ENCODE results near the gene ANAPC15. TPM values are rescaled to one million over a fixed set of nuclear protein-coding genes. Genes with fewer than 3 reads are reported as not detected.

ANAPC15 gene
- total RNA-seq, 6 donors from 2014 or later: 12.8 to 39.1 (median 29.5) TPM

DNA sequence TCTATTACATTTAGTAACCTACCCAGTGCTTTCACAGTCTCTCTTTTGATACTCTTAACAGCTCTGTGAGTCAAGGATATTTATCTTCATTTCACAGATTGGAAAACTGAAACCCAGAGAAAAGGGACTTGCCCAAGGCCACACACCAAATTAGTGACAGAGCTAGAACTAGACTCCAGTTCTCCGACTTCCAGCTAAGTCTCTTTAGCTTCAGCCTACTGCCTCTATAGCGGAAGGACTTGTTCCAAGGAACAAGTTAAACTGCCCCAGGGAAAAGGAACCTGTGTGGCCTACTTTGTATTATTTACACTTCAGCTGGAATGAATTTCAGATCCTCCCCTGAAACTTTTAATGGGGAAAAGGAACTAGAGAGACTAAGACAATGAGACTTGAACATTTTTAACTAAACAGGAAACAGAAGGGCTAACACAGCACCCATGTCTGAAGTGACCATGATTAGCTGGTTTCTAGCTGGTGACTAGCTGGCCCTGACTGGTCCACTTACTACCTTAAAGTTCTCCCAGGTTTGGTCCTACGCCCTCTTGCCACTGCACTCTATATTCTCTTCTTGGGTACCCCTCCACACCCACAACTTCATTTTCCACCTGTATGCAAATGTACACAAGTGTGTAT, 30.6 kb downstream of the ANAPC15 start:
- no peak for DNase-seq
- peak overlapping the region; percentile 87 to 94 (median 91) for H3K27ac ChIP-seq
- no peak overlapping the region for H3K4me3 ChIP-seq
- H3K36me3 ChIP-seq: no peaks in the 10 kb centered on the region
- WGBS, 2 donors: 76% methylated on average over 3 of the region's 3 CpGs
- H3K4me1 ChIP-seq: peaks cover 29 to 33% (median 31%) of the 10 kb centered on the region in 4 donors
- ATAC-seq (ENCODE audit: low FRiP score in 2 of 2): no peak
- TF ChIP-seq EP300 (IDR thresholded peaks at IDR 0.05): no peak
- TF ChIP-seq, protein P1, sequence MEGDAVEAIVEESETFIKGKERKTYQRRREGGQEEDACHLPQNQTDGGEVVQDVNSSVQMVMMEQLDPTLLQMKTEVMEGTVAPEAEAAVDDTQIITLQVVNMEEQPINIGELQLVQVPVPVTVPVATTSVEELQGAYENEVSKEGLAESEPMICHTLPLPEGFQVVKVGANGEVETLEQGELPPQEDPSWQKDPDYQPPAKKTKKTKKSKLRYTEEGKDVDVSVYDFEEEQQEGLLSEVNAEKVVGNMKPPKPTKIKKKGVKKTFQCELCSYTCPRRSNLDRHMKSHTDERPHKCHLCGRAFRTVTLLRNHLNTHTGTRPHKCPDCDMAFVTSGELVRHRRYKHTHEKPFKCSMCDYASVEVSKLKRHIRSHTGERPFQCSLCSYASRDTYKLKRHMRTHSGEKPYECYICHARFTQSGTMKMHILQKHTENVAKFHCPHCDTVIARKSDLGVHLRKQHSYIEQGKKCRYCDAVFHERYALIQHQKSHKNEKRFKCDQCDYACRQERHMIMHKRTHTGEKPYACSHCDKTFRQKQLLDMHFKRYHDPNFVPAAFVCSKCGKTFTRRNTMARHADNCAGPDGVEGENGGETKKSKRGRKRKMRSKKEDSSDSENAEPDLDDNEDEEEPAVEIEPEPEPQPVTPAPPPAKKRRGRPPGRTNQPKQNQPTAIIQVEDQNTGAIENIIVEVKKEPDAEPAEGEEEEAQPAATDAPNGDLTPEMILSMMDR (IDR thresholded peaks at IDR 0.05): no peak
- TF ChIP-seq POLR2A (IDR thresholded peaks at IDR 0.05): no peak
- TF ChIP-seq POLR2AphosphoS5 (IDR thresholded peaks at IDR 0.05): no peak
- no peaks in the 10 kb centered on the region for H3K9me3 ChIP-seq
- no peaks in the 10 kb centered on the region for H3K27me3 ChIP-seq

DNA sequence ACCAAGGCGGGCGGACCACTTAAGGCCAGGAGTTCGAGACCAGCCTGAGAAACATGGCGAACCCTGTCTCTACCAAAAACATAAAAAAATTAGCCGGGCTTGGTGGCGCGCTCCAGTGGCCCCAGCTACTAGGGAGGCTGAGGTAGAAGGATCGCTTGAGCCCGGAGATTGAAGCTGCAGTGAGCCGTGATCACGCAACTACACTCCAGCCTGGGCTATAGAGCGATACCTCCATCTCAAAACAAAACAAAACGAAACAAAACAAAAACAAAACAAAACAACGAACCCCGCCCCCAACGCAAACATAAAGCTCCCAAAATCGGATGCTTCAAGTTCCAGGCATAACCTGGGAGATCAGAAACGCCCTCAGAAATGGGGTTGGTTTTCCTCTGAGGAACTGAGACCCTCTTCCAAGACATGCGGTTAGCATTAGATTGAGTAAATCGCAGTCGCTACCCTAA, 31.3 kb downstream of the ANAPC15 start:
- Histone ChIP-seq H3K9me3 (no peaks in the 10 kb centered on the region), H3K36me3 (no peaks in the 10 kb centered on the region), H3K4me3 (peak overlapping the region; percentile 11 to 82 (median 68)), H3K27me3 (no peaks in the 10 kb centered on the region), H3K27ac (peak overlapping the region; percentile 87 to 94 (median 91)), H3K4me1 (peaks cover 29 to 33% (median 31%) of the 10 kb centered on the region in 4 donors)
- no peak for TF ChIP-seq EP300 (IDR thresholded peaks at IDR 0.05)
- TF ChIP-seq POLR2A (IDR thresholded peaks at IDR 0.05): no peak
- TF ChIP-seq, protein P1 (IDR thresholded peaks at IDR 0.05): no peak
- no peak for TF ChIP-seq POLR2AphosphoS5 (IDR thresholded peaks at IDR 0.05)
- DNase-seq (no peak), ATAC-seq (ENCODE audit: low FRiP score in 2 of 2) (no peak)
- WGBS, 2 donors: 70 to 77% methylated on average over 20 to 21 of the region's 21 CpGs

DNA sequence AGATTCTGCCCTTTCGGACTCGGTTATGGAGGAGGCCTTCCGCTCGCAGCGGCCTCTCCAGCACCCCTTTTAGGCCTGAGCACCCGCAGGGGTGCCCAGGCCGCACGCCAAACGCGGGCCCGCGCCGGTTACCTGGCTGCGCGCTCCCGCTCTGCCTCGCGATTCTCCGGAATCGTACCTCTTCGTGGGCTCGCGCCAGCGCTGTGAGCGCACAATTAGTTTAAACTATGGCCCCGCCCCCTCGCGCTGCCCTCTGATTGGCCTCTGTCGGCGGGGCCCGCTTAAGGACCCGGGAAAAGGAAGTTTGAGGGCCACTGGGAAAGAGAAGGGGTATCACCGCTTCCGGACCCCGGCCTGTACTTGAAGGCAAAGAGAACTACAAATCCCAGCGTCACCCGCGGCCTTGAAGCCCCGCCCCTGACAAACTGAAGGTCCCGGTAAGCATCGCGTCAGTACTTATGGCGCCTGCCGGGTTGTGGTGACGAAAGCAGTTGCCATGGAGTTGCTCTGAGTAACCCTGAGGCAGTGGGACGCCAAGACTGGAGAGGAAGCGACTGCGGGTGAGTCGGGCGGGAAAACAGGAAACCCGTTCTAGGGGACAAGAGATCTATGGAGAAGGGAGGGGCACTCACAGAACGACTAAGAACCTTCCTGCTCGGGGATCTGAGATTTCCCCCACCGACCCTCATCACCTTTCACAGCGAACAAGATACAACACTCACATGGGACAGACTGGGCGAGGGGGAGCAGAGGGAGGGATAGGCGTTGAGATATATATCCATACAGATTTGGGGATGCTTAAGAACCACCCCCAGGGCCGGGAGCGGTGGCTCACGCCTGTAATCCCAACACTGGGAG, 31.9 kb downstream of the ANAPC15 start, which contains the start of the genes LRRC51 and NUMA1:
LRRC51 (plus strand) TSS at position 525 of the 858 bp plus-strand sequence. CDS start 8,234 bp downstream, outside the sequence.
NUMA1 (minus strand) TSS at position 217 of the 858 bp plus-strand sequence. CDS start 44,599 bp downstream, outside the sequence.
- H3K27me3 ChIP-seq: no peaks in the 10 kb centered on the region
- peak; percentile 98 to 99 for ATAC-seq (ENCODE audit: low FRiP score in 2 of 2)
- H3K27ac ChIP-seq: peak within 1 kb of the TSS; percentile 87 to 94 (median 91)
- peak within 1 kb of the TSS; percentile 61 to 82 (median 72) for H3K4me3 ChIP-seq
- peaks cover 29 to 33% (median 31%) of the 10 kb centered on the region in 4 donors for H3K4me1 ChIP-seq
- H3K9me3 ChIP-seq: no peaks in the 10 kb centered on the region
- peak; percentile 94 to 100 for DNase-seq
- TF ChIP-seq EP300 (IDR thresholded peaks at IDR 0.05) (peak in 1 of 4 donors; percentile 58), POLR2A (IDR thresholded peaks at IDR 0.05) (peak in 3 of 4 donors; percentile 25 to 65 (median 37)), POLR2AphosphoS5 (IDR thresholded peaks at IDR 0.05) (peak; percentile 84 to 93)
- TF ChIP-seq, protein P1 (IDR thresholded peaks at IDR 0.05): no peak
- peaks cover 0 to 6% (median 0%) of the 10 kb centered on the region in 4 donors for H3K36me3 ChIP-seq
- WGBS, 2 donors: 0 to 1% methylated on average over 50 to 60 of the region's 60 CpGs

DNA sequence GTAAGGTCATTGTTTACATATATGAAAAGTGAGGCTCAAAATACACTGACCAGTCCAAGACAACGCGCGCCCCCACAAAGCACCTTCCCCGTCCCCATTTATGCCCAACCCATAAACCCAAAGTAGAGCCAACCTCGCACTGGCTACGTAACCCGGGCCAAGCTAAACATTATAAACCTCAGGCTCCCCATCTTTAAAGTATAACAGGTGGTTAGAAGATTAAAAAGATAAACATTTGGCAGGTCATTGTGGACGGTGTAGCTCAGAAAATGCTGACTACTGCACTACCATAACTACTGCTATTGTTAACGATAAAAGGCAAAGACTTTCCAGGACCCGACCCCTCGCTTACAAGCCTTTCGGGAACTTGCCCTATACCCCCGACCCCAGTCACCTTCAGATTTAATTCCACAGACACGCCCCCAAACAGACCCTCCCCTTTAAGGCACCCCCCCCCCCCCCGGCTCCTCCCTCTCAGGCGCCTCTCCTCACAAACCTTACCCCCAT, 32.6 kb downstream of the ANAPC15 start:
- no peaks in the 10 kb centered on the region for H3K9me3 ChIP-seq
- 5% methylated on average over 16 of the region's 16 CpGs for WGBS, 2 donors
- H3K27ac ChIP-seq: peak overlapping the region; percentile 87 to 94 (median 91)
- DNase-seq: no peak
- peaks cover 29 to 34% (median 32%) of the 10 kb centered on the region in 4 donors for H3K4me1 ChIP-seq
- H3K36me3 ChIP-seq: peaks cover 0 to 6% (median 0%) of the 10 kb centered on the region in 4 donors
- TF ChIP-seq EP300 (IDR thresholded peaks at IDR 0.05): no peak
- no peak for TF ChIP-seq POLR2A (IDR thresholded peaks at IDR 0.05)
- TF ChIP-seq, protein P1 (IDR thresholded peaks at IDR 0.05): no peak
- no peak for TF ChIP-seq POLR2AphosphoS5 (IDR thresholded peaks at IDR 0.05)
- H3K4me3 ChIP-seq: peak overlapping the region; percentile 61 to 82 (median 72)
- no peaks in the 10 kb centered on the region for H3K27me3 ChIP-seq
- ATAC-seq (ENCODE audit: low FRiP score in 2 of 2): peak in 1 of 2 donors; percentile 57

Data from upper lobe of left lung (tissue), 6 donors.